CD4-positive, alpha-beta T cell treated with Interferon gamma for 1 hour (primary cell): ENCODE data around the gene RASSF4.
A peak's percentile ranks its signal among the peaks of the same experiment; 100 is the strongest.

Source experiments
- DNase-seq: peaks from one replicate; pipeline ENCODE4 v3.0.0-alpha.2; 2020

Gene RASSF4

DNA sequence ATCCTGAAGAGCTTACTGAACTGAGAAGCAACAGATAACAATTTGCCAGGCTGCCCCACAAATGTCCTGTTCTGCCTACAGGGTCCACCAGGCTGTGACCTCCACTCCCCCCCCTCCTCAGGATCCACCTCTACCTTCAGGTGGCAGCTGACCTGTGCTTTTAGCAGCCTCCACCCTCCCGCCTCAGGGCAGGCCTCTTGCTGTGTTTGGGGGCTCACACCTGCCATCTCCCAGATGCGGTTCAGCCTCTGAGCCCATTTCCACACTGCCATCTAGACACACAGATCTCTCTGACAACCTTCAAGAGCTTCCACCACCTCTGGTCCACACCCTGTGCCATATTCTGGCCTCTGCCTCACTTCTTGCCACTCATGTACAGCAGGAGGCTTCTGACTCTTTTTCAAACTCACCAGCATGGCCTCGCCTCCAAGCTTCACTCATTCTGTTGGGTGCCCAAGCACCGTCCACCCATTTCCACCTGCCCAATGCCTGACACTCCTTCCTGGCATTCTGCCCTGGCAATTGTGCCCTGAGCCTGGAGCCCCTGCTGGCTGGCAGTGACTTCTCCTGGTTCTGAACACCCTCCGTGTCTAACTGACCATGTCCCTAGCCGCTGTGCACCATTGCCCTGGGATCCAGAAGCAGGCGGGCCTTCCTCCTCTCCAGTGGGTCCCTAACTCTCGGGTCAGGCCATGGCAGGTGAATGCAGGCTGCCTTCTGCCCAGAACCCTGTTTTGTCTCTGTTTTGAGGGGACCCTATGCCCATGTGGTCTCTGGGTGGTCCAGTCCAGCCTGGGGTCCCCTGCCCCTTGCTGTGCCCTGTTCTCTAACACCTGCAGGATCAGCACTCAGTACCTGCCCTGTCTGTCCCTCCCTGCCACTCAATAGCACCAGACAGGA lies 30.0 kb upstream of the RASSF4 start:
- DNase-seq: no peak

DNA sequence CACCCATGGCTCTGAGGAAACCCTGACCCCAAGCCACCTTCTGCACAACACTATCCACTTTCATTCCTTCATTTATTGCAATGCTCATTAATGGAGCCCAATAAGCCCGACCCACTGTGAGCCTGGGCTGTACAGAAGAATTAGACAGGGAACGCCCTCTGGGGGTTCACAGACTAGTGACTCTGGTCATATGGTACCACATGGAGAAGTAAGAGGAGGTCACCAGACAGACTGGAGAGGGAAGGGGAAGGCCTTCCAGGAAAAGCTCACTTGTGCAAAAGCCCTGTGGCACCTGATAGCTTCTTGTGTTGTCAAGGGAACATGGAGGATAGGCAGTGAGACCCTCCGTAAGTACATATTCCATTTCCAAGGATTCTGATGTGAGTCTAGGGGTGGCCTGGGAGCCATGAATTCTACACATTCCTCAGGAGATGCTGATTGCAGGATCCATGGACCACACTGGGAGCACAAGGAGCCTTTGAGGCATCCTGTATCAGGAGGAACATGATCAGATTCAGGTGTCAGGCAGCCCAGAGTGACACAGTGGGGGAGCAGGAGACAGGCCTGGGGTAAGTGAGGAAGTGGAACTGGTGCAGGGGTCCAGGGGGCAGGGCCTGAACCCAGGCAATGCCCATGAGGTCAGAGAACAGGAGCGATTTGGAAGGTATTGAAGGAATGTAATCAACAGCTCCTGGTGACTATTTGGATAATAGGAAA lies 28.5 kb upstream of the RASSF4 start:
- no peak for DNase-seq

DNA sequence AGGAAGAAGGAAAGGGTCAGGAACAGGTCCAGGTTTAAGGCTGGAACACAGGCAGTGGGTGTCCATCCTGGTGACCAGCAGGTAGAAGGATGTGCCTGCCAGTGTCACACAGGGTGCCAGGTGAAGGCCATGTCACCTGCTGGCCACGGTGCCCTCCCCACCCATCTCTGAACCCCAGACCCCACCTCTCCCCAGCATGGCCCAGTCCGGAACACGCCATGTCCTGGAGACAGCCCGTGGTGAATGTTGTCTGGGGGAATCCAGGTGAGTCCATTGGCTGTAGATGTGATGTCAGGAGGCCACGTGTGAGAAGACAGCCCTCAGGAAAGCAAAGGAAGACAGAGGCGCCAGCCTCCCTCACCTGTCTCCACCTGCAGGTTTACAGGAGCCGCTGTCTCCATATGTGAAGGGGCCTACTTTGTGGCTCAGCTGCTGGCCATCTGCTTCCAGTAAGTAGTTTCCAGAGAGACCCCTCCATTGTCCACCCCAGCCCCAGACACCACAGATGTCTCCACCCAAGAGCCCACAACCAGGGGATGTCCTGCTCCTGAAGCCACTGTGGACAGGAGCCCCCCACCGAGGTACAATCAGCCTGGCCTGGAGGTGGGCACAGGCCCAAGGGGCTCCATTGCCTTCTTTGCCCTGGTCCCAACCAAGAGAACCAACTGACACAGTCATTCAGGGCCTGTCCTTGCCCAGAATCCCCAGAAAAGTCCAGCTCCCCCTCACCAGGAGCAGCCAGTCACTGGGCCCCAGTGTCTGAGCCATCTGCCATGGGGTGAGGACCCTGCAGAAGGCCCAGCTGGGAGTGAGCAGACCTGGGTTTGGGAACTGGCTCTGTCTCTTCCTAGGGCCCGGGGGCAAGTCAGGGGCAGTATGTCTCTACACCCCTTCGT lies 27.7 kb upstream of the RASSF4 start:
- DNase-seq: no peak

DNA sequence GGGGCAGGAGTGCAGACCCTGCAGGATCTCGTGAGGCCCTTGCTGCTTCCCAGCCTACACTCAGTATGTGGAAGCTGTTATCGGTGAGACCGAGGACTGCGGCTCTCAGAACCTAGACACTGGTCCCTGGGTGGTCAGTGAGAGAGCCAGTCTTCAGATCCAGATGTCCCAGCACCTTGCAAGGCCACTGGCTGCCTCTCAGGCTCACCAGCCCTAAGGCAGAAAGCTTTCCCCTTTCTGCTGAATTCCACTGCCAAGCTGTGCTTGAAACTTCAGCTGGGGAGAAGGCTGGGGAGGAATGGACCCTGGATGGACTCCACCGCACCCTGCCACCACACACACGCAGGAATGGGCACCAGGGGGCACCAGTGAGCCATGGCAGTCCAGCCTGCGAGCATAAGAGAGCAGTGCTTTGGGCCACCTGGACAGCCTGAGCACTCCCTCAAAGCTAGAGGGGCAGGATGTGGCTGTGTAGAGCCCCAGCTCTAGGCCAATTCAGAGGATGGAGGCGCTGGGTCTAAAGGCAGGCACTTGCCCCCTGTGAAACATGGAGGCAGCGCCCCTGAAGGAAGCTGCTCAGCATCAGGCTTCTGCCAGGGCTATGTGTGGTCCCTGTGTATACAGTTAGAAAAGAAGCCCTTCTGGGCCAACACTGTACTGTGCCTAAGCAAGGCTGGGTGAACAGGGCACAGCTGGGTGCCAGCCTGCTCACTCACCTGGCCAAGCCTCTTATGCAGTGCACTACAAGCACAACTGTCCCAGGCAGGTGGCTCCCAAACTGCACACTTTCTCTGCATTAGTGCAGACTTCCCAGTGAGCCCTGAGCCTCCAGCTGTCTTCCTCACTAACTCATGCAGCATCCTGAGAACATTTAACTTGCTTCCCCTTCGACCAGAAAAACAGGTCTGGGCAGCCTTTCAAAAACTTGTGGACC lies 26.8 kb upstream of the RASSF4 start:
- peak; percentile 79 for DNase-seq

DNA sequence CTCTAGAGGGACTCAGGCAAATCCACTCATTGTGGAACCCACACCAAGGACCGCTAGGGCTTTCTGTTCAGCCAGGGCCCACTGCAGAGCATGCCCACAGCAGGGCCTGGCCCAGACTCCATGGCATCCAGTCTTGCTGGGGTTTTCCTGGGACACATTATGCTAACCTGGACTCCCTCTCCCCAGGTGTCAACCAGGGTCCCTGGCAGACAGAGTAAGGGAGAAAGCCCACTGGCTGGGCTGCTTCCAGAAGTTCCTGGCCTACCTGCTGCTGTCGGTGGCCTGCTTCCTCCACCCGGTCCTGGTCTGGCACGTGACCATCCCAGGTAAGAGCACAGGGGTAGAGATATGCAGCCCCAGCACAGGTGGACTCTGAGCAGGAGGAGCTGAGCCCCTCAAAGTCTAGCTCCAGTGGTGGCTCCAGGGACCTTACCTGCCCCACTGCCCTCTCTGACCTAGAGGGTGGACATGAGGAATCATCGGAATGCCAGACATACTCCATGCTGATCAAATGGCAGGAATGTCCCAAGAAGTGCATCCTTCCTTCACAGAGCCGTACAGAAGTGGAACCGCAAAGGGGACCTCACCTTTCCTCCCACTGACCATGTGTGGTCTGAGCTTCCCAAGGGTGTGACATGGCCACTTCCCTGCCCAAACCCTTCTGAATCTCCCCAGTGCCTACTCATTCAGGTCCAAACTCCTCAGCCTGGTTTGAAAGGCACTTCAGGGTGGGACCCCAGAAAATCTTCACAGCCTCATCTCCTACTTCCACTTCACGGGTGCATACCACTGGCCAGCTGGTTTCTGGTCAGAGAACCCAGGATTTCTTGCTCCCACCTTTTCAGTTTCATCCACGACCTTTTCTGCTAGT lies 25.9 kb upstream of the RASSF4 start:
- no peak for DNase-seq

DNA sequence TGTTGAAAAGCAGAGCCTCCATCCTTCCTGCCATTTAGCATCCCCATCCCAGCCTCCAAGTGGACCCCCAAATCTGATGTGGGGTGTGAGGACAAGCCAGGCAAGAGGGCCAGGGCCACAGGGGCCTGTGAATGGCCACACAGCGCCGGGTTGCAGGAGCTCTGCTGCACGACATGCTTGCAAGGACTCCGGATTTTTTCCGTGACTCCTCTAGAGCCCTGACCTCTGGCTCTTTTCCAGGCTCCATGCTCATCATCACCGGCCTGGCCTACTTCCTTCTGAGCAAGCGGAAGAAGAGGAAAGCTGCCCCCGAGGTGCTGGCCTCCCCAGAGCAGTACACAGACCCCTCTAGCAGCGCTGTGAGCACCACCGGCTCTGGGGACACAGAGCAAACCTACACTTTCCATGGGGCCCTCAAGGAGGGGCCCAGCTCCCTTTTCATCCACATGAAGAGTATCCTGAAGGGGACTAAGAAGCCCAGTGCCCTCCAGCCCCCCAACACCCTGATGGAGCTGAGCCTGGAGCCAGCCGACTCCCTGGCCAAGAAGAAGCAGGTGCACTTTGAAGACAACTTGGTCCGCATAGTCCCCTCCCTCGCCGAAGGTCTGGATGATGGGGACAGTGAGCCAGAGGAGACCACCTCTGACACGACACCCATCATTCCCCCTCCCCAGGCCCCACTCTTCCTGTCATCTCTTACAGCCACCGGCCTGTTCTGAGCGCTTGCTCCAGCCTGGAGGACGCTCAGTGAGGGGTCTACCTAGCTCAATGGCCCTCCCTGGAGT lies 25.0 kb upstream of the RASSF4 start:
- DNase-seq: no peak

DNA sequence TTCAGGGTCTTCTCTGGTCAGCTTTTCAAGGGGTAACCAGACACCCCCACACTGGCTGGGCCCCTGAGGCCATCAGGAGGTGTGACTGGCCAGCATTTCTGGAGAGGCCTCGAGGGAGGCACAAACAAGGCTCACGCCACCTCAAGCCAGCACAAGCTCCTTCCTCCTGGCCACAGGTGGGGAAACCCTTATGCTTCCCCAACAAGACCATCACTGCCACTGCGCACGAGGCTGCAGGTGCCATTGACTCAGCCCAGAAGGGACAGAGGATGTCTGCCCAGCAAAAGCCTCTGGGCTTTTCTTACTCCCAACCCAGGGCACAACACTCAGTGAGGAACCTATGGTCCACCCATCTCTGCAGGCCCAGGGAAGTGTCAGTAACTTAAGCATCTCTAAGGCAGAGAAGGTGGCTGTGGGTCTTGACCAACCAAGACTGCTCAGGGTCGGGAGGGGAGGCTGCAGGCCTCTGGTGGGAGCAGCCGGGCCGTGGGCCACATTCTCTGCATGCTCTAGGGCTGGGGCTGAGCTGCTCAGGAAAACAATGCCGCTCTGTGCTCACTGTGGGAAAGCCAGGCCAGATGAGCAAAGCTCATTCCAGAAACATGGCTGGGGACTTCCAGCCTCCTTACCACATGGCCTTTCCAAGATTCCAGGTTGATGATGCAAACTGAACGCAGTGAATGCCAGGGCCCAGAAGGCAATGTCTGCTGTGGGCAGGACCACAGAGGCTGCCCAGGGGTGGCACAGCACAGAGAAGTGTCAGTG lies 24.2 kb upstream of the RASSF4 start:
- DNase-seq: no peak

DNA sequence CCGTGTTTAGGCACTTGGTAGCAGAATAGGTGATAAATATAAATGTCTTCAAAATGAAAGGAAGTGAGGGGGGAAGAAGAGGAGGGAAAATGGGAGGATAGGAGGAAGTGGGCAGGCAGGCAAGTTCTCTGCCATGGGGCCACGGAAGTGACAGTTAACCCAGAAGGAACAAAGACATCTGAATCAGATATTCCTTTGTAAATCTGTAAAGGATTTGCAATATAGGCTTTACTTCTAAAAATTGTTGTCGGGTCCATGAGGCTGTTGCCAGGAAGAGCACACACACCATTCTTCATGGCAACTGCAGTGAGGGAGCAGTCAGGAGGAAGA lies 23.7 kb upstream of the RASSF4 start:
- no peak for DNase-seq

DNA sequence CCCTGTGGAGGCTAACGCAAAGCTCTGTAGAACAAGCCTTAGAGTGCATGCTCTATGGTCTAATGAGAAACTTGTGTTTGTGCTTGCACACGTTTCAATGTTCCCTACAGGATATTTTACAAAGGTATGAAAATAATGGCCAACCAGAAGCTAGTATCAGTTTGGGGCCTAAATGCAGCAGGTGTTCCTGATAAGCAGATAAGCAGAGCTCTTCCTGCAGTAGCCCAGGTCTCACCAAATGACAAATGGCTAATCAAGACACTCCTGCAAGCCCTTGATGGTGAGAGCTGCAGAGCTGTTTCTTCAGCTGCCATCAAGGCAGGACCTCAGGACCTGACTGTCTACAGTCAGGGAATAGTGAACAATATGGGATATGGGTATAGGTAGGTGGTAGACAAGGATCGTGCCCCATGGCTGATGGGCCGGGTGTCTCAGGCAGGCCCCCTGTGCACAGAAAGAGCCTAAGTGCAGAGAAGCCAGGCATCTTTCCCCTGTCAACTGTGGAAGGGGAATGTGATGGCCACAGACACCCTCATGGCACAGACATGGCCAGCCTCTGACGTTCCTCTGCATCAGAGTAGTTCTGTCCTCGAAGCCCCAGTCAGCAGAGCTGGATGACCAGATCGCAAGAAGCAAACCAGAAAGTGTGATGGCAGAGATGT lies 23.2 kb upstream of the RASSF4 start:
- no peak for DNase-seq

DNA sequence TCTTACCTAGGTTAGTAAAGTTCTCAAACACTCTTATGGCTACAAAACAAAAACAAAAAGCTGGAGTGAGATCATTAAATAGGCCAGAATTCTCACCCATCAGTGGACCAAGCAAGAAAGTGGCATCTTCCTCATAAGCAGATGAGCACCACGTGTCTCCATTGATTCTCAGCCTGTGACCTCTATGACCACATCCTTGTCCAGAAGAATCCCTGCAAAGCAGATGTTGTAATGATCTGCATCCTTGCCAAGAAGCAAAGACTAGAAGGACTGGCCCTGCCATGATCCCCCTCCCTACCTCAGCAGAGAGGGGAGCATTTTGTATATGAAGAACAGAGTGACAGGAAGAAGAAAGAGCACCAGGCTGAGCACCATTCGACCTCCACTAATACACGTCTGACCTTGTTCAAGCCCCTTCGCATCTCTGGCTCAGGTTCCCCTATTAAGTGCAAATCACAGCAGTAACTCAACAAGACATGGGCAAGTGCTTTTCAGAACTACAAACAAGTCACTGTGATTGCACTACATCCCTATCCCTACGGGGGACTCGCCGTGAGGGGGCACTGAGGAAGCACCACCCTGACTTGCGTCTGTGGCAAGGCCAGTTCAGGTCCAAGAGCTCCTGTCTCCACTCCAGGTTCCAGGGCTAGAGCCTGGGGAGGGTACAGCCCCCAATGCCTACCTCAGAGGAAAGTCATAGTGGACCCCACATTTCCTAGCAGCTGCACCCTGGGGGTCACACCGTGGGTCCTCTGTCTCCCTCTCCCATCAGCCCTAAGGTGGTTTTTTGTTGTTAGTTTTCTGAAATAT lies 22.2 kb upstream of the RASSF4 start:
- DNase-seq: no peak

DNA sequence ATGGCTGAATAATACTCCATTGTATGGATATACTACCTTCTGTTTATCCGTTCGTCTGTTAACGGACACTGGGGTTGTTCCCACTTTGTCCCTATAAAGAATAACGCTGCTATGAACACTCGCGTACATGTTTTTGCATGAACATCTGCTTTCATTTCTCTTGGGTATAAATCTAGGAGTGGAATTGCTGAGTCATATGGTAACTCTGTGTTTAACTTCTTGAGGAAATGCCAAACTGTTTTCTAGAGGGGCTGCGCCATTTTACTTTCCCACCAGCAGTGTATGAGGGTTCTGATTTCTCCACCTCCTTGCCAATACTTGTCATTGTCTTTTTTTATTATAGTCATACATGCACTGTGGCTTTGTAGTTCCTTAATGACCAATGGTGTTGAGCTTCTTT lies 20.6 kb upstream of the RASSF4 start:
- no peak for DNase-seq

DNA sequence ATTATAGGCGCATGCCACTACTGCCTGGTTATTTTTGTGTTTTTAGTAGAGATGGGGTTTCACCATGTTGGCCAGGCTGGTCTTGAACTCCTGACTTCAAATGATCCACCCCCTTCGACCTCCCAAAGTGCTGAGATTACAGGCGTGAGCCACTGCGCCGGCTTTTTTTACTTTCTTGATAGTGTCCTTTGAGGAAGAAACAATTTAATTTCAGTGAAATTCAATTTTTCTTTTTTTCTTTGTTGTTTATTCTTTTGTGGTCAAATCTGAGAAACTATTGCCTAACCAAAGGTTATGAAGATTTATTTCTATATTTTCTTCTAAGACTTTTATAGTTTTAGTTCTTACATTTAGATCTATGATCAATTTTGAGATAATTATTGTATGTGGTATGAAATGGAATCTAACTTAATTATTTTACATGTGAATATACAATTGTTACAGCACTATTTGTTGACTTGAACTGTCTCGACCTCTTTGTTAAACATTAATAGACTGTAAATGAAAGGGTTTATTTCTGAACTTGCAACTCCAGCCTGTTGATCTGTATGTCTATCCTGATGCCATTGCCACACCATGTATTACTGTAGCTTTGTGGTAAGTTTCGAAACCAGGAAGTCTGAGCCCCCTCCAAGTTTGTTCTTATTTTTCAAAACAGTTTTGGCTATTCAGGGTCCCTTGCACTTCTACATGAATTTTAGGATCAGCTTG lies 19.8 kb upstream of the RASSF4 start:
- no peak for DNase-seq

DNA sequence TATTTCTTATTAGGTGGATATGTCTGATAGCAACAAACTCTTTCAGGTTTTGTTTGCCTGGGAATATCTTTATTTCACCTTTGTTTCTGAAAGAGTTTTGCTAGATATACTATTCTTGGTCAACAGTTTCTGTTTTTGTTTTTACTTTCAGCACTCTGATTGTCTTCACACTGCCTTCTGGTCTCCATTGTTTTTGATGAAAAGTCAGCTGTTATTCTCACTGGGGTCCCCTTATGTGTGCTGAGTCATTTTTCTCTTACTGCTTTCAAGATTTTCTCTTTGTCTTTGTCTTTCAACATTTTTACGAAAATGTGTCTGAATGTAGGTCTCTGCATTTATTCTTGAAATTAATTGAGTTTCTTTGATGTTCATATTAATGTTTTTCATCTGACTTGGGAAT lies 15.2 kb upstream of the RASSF4 start:
- DNase-seq: no peak

DNA sequence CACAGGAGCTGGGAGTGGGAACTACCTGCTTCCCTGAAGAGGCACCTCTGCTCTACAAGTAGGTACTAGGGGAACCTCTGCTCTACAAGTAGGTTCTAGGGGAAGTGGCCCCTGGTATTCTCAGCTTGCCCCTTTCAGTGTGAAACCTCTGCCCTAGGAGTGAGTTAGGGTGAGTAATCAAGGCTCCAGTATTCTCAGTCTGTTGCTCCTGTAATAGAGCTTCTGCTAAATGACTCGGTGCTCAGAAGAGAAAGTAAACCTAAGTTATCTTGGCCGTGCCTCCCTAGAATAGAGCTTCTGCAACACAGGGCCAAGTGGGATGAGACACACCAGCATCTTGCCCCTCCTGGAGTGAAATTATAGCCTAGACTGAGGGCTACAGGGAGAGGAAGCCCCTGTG lies 13.4 kb upstream of the RASSF4 start:
- no peak for DNase-seq

DNA sequence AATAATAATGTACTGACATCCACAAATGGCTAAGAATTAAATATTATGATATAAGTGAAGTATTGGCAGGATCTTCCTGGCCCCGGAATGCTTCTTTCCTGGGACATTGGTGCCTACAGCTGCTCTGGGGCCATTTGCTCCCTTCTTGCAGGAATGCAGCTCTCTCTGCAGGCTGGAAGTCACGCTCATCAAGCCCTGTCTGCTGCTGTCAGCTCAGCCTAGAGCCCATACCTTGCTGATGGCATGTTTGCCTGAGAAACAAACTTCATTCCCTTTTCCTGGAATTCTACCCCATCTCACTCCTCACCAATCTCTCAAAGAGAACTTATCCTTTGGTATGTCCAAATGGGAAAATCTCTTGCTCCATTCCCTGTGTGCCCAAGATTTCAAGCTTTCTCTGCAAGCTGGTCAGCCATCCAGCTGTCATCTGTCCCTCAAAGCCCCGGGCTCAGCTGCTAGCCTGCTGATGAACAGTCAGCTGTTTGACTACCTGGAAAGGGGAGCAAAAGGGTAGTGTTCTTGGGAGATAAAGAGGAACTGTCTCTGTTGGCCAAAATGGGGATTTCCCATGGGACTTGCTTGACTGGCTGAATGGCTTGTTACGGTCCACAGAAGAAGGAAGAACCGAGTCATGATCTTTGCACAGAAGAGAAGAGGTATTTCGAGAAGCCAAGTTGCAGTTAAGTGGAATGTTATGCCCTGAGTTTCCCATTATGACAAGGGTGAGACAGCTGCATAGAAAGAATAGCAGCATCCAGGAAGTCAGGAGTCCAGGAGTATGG lies 12.0 kb upstream of the RASSF4 start:
- peak; percentile 51 for DNase-seq

DNA sequence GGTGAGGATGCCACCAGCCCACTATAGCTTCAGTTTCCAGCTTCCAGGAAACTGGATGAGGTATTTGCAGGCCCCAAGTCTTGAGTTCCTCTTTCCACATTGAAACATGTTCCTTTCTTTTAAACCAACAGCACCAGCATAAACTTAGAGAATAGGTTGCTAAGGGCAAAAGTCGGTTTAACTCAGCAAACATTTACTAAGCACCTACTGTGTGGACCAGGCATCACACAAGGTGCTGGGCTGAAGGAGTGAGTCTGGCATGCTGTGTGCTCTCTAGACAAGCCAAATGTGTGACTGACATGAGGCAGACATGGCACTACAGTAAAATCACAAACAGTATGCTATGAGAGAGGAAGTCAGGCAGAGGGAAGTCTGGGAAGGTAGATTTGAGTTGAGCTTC lies 11.0 kb upstream of the RASSF4 start:
- DNase-seq: no peak
